ENCODE measurements around the gene DNAJB12.
"Not testable (repeated sequence)": the region's sequence is repeated elsewhere in the genome, so short reads cannot be mapped to it uniquely, and the experiment has no call there.

DNAJB12 gene

GRCh38 chr10:72354356-72355213 is at the start of gene DNAJB12:
TSS of gene DNAJB12 (minus strand) at chr10:72354919. CDS start at chr10:72354897, 22 bp downstream.
- peak; percentile 97 for DNase-seq (ENCODE audit: low read depth)
- H3K4me3 ChIP-seq (replicated peaks; ENCODE audit: low read depth, low read length): peak within 1 kb of the TSS; percentile 99
- TF ChIP-seq, protein P1, sequence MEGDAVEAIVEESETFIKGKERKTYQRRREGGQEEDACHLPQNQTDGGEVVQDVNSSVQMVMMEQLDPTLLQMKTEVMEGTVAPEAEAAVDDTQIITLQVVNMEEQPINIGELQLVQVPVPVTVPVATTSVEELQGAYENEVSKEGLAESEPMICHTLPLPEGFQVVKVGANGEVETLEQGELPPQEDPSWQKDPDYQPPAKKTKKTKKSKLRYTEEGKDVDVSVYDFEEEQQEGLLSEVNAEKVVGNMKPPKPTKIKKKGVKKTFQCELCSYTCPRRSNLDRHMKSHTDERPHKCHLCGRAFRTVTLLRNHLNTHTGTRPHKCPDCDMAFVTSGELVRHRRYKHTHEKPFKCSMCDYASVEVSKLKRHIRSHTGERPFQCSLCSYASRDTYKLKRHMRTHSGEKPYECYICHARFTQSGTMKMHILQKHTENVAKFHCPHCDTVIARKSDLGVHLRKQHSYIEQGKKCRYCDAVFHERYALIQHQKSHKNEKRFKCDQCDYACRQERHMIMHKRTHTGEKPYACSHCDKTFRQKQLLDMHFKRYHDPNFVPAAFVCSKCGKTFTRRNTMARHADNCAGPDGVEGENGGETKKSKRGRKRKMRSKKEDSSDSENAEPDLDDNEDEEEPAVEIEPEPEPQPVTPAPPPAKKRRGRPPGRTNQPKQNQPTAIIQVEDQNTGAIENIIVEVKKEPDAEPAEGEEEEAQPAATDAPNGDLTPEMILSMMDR (IDR thresholded peaks at IDR 0.05; ENCODE audit: low read length, missing control alignments): no peak

GRCh38 chr10:72395581-72395980 is 40.9 kb upstream of the DNAJB12 start:
- H3K4me3 ChIP-seq (replicated peaks; ENCODE audit: low read depth, low read length); DNase-seq (ENCODE audit: low read depth): not testable (repeated sequence)

GRCh38 chr10:72392571-72392970 is 37.9 kb upstream of the DNAJB12 start:
- TF ChIP-seq, protein P1 (IDR thresholded peaks at IDR 0.05; ENCODE audit: low read length, missing control alignments): no peak
- H3K4me3 ChIP-seq (replicated peaks; ENCODE audit: low read depth, low read length): no peak overlapping the region
- no peak for DNase-seq (ENCODE audit: low read depth)

DNA sequence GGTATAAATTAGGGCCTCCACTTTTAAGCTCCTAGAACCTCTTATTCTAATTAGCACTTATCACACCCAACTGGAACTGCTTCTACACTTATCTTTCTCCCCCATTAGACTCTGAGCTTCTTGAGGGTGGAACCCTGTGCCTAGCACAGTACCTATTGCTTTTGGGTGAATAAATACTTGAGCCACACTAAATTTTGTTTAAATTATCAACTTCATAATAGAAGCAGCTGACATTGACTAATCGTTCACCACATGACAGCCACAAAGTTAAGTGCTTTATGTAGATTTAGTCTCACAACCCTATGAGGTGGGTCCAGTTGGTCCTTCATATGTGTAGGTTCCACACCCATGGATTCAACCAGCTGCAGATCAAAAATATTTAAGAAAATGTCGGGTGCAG is 36.0 kb upstream of the DNAJB12 start:
- TF ChIP-seq, protein P1 (IDR thresholded peaks at IDR 0.05; ENCODE audit: low read length, missing control alignments): no peak
- no peak overlapping the region for H3K4me3 ChIP-seq (replicated peaks; ENCODE audit: low read depth, low read length)
- DNase-seq (ENCODE audit: low read depth): no peak

GRCh38 chr10:72389716-72390115 is 35.0 kb upstream of the DNAJB12 start:
- no peak overlapping the region for H3K4me3 ChIP-seq (replicated peaks; ENCODE audit: low read depth, low read length)
- no peak for DNase-seq (ENCODE audit: low read depth)
- TF ChIP-seq, protein P1 (IDR thresholded peaks at IDR 0.05; ENCODE audit: low read length, missing control alignments): no peak

- TF ChIP-seq, protein P1 (IDR thresholded peaks at IDR 0.05; ENCODE audit: low read length, missing control alignments): no peak
- H3K4me3 ChIP-seq (replicated peaks; ENCODE audit: low read depth, low read length): no peak overlapping the region
Observed at GRCh38 chr10:72389014-72389413, 34.3 kb upstream of the DNAJB12 start.

GRCh38 chr10:72388062-72388461 is 33.3 kb upstream of the DNAJB12 start:
- TF ChIP-seq, protein P1 (IDR thresholded peaks at IDR 0.05; ENCODE audit: low read length, missing control alignments): no peak
- no peak overlapping the region for H3K4me3 ChIP-seq (replicated peaks; ENCODE audit: low read depth, low read length)
- no peak for DNase-seq (ENCODE audit: low read depth)

More at GRCh38 chr10:72389014-72389413, 34.3 kb upstream of the DNAJB12 start:
- no peak for DNase-seq (ENCODE audit: low read depth)
